ENCODE measurements around the gene PHF5A.
"Not testable (repeated sequence)": the region's sequence is repeated elsewhere in the genome, so short reads cannot be mapped to it uniquely, and the experiment has no call there.

The PHF5A gene

DNA sequence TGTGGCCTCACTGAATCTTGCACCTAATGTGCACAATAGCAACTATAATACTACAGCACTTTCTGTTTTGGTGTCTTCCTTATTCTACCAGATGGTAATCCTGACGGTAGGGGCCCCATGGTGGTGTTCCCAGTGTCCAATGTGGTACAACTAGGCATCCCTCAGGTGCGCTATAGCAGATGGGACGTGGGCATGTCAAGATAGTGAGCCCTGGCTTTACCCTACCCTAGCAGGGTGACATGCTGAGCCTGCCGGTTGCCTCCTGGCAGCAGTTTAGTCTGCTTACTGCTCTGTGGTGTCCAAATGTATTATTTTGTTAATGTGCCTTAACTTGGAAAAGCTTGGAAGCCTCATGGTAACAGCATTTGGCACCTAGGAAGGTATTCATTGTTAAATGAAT, 19.6 kb upstream of the PHF5A start:
- DNase-seq (ENCODE audit: low read depth in 2 of 2), result no peak

DNA sequence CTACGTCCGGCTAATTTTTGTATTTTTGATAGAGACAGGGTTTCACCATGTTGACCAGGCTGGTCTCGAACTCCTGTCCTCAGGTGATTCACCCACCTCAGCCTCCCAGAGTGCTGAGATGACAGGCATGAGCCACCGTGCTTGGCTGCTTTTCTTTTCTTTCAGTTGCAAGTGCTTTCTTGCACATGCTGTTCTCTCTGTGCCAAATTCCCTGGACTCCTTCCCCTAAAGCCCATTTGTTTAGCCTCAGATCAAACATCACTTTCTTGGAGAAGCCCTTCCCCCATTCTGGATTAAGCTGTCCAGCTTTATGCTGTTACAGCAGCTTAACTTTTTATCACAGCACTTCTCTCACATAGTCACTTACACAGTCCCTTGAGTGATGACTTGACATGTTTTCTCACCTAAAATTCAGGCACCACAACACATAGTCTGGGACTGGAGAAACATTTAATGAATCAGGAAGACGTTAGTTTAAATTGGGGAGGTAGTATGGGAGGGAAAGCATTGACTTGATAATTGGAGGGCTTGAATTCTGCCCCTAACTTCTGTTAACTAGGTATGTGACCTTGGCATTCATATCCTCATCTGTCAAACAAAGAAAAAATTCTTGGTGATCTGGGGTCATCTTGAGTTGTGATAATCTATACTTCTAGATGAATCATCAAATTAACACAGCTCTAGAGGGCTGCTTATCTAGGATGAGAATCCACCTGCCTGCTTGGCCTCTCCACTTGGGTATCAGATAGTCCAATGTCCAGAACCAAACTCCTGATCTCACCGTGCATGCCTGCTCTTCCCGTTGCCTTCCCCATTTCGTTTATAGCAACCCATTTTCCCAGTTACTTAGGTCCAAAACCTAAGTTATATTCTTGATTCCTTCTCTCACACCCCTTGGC, 18.8 kb upstream of the PHF5A start:
- DNase-seq (ENCODE audit: low read depth in 2 of 2), result no peak

DNA sequence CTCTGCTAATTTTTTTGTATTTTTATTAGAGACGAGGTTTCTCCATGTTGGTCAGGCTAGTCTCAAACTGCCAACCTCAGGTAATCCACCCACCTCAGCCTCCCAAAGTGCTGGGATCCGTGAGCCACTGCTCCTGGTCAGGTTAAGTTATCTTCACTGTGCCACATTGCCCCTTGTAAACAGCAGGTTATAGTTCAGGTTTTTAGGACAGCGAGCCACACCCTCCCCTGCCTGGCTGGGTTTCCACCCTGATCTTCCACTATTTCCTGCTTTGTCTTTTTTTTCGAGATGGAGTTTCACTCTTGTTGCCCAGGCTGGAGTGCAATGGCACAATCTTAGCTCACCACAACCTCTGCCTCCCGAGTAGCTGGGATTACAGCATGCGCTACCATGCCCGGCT, 16.5 kb upstream of the PHF5A start:
- DNase-seq (ENCODE audit: low read depth in 2 of 2), result no peak

- DNase-seq (ENCODE audit: low read depth in 2 of 2), result no peak
These were observed 13.9 kb upstream of the PHF5A start for GRCh38 chr22:41482319-41482935.

DNA sequence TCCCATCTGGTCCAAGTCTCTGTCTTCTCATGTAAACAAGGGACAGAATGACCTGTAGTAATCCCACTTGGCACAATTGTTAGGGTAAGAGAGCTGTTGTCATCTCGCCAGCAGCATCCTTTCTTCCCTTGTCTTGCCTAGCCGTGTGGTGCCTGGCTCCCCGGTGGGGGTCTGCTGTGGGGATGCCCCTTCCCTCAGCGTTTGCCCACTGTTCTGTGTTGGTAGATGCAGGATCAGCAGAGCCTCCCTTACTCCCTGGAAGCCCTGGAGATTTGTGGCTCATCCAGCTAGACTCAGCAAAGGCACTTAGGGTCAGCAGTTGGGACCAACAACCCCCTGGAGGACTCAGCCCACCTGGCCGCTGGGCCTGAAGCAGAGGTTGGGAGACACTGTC, 13.4 kb upstream of the PHF5A start:
- DNase-seq (ENCODE audit: low read depth in 2 of 2), result no peak

DNA sequence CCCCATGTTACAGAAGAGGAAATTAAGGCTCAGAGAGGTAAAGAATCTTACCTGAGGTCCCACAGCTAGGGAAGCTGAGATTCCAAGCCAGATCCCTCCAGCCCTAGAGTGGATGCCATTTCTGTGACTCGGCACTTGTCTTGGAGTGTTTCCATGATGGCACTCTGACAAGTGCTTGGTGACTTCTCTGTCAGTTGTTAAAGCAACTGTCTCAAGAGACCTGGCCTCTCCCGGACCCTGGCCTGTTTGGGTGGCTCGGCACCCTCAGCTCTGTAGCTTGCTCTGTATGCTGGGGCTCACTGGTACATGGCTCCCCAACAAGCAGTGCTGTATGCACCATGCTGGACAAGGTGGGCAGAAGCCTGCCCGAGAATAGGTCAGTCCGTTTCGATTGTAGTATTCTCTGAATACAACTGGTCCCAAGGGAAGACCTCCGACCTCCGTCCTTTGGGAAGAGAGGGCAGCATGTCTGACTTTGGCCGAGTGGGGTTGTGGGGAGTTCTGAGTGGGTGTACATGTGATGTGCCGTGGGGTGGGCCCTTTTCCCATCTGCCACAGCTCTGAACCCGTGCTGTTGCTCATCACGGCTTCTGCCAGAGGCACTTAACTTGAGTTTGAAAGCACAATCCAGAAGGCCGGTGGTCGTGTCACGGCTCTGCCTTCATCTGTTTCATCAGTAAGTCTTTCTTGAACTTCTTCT, 12.8 kb upstream of the PHF5A start:
- DNase-seq (ENCODE audit: low read depth in 2 of 2), result no peak

GRCh38 chr22:41480397-41480735, 11.9 kb upstream of the PHF5A start:
- no peak for DNase-seq (ENCODE audit: low read depth in 2 of 2)

DNA sequence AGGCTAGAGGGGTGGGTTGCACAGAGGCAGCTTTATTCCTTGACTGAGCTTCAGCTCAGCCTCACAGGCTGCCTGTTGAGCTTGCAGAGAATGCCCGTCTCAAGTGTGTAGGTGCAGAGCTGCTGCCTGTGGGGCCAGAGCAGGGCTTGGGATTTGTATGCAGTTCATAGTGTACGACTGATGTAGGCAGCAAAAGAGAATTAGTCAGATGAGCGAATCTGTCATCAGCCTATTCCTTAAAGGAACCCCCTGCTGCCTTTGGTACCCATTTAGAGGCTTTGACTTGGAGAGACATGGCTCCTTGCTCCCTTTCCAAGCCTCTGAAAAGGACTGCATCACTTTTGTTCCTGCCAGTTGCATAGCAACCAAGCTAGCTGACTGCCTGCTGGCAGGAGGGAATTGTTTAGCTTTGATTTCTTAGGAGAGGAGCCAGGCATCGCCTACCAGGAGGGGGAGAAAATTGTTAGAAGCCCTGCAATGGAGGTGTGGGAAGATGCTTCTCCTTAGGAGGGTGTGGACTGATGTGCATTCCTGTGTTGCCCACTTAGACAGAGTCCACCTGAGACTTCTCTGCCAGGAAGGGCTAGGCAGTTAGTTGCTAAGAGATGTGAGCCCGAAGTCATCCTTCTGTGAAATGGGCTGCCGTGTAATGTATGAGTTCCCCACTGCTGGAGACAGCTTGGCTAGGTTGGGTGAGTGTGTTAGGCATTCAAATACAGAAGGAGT, 11.3 kb upstream of the PHF5A start:
- no peak for DNase-seq (ENCODE audit: low read depth in 2 of 2)

DNA sequence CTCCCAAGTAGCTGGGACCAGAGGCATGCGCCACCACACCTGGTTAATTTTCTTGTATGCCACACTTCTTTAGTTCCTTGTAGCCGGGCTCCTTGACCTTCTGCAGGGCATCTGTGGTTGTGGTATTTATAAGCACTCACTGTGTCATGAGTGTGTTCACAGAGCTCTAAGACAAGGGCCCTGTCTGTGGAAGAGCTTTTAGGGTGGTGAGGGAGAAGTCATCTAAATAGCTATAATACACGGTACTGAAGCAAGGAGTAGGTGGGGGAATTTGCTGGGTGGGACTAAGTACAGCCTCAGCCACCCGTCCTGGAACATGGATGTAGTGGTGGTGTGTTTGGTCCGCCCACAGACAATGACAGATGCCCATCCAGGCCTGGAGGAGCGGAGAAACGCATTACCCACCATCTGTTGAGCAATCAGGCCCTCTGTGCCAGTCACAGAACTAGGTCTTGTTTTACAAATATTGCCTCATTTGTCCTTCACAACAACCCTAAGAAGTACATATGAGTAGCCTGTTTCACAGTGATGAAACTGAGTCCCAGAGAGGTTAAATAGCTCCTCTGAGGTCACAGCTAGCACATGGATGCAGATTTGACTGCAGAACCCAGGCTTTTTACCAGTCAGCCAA, 10.5 kb upstream of the PHF5A start:
- DNase-seq (ENCODE audit: low read depth in 2 of 2), result peak in 1 of 2 donors; percentile 8

- no peak for DNase-seq (ENCODE audit: low read depth in 2 of 2)
These were observed 10.0 kb upstream of the PHF5A start for GRCh38 chr22:41478473-41478872.

DNA sequence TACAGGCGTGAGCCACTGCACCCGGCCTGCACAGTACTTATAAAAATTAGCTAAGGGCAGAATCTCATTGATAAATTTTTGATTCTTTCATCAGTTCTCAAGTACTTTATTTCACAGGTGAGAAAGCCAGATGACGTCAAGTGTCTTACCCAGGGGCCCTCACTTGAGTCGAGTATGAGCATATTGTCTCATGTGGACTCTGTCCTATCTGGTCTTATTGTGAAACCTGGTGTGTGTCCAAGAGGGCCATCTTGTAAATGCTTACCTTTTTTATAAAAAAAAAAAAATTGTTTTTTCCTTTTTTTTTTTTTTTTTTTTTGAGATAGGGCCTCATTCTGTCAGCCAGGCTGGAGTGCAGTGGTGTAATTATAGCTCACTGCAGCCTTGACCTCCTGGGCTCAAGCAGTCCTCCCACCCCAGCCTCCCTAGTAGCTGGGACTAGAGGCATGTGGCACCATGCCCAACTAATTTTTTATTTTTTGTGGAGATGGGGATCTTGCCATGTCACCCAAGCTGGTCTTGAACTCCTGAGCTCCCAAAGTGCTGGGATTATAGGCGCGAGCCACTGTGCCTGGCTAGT, 6.5 kb upstream of the PHF5A start:
- DNase-seq (ENCODE audit: low read depth in 2 of 2), result no peak

DNA sequence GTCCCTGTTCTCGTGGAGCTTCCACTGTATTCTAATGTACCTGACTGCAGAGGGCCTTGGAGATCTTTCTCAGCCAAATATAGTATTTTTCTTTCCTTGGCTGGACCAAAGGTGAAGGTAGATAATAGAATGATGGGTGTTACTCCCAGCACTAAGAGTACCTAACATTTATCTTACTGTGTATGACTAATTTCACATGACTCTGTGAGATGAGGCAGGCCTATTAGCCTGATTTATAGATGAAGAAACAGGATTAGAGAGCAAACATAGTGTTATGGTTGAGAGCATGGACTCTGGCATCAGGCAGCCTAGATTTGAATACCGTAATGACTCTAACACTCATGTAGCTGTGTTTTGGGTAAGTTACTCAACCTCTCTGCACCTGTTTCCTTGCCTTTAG, 3.1 kb upstream of the PHF5A start:
- DNase-seq (ENCODE audit: low read depth in 2 of 2), result no peak

GRCh38 chr22:41470886-41471285, 2.4 kb upstream of the PHF5A start:
- no peak for DNase-seq (ENCODE audit: low read depth in 2 of 2)

DNA sequence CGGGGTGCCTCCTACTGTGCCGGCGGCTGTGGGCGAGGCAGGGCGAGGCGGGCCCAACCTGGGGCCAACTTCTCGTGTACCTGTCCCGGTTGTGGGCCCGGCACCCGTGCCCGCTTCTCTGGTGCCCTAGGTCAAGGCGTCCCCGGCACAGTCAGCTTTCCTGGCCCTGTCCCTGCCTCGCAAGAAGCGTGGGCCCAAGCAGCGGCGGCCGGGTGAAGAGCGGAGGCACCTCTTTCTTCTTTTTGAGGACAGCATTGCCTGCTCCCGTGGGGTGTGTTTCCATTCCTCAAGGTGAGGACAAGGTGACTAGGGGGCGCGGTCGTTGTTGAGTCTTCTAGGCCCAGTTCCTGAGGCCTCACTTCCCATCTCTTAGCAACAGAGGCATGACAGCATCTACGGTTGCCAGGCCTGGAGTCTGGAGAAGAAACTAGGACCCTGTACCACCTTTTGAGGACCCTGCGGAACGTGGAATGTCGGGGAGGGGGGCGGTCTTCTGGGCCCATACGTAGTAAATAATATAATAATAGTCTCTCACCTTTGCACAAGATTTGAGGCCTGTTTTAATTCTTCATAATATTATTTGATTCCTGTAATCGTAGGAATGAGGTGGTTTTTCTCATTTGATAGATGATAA, 843 bp upstream of the PHF5A start:
- DNase-seq (ENCODE audit: low read depth in 2 of 2), result no peak

DNA sequence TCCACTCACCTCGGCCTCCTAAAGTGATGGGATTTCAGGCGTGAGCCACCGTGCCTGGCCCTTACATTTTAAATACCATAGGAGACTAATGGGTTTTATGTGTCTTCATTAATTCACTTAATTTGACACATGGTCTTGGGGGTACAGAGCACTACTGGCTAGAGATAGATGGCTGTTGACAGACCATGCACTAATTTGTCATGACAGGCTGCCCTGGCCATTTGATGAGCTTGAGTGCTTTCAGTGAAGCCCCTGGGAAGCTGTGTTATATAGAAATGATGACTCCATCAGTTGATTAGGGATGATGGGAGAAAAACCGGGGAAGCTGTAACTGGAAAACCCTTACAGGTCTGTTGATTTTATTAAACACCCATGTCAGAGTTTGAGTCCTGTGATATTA, 6.6 kb downstream of the PHF5A start:
- no peak for DNase-seq (ENCODE audit: low read depth in 2 of 2)

DNA sequence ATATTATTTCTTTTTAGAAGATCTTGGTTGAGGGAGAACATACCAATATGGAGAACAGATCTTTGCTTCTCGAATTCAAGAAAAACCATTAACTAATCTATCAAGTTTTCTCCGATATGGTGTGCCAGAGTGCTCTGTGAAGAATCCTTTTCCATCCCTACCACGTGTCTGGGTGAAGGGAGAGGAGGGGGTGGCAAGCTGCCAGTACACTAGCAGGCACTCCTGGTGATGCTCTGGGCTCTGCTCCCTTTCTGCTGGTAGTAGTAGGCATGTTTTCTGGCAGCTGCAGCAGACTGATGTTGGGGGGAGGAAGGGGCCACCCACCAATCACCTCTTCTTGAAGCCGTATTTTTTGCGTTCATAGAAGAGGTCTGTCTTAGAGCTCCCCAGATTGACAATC, 8.4 kb downstream of the PHF5A start:
- not testable (repeated sequence) for DNase-seq (ENCODE audit: low read depth in 2 of 2)

GRCh38 chr22:41459431-41459830, 9.1 kb downstream of the PHF5A start:
- DNase-seq (ENCODE audit: low read depth in 2 of 2), result no peak

DNA sequence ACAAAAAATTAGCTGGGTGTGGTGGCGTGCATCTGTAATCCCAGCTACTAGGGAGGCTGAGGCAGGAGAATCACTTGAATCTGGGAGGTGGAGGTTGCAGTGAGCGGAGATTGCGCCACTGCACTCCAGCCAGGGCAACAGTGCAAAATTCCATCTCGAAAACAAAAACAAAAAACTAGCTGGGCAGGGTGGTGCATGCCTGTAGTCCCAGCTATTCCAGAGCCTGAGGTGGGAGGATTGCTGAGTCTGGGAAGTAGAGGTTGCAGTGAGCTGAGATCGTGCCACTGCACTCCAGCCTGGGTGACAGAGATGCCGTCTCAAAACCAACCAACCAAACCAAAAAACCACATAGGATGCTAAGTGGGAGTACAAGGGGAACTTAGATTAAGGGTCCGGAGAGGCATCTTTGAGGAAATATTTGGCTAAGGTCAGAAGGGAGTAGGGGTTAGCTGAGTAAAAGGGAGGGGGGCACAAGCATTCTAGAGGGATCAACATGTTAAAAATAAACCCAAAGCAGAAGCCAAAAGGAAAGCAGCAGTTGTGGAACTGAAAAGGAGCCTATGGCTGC, 10.2 kb downstream of the PHF5A start:
- DNase-seq (ENCODE audit: low read depth in 2 of 2), result no peak

- peak; percentile 86 to 87 for DNase-seq (ENCODE audit: low read depth in 2 of 2)
These were observed 20.2 kb downstream of the PHF5A start for GRCh38 chr22:41448189-41448808.

All from stimulated activated CD8-positive, alpha-beta memory T cell treated with anti-CD3 and anti-CD28 coated beads, Interleukin-15, amount 100 ng/mL, for 48 hours (primary cell).